C4-2B (cell line): Measurements from ENCODE around the gene KRT14.

Experiments
- H3K27ac ChIP-seq: fragments of 450-650 bp; 2 replicates; pipeline ENCODE4 v1.5.1; 2017
- CTCF ChIP-seq: fragments of 450-650 bp; conservative IDR thresholded peaks from 2 replicates; pipeline ENCODE4 v1.5.1; 2017; ENCODE audit warnings: mild to moderate bottlenecking
- ZFX ChIP-seq: fragments of 450-650 bp; IDR thresholded peaks from 2 replicates; pipeline ENCODE4 v1.6.1; 2017

KRT14 gene

GRCh38 chr17:41561554-41561953, 25.1 kb downstream of the KRT14 start:
- TF ChIP-seq CTCF = no peak
- no peak for TF ChIP-seq ZFX
- H3K27ac ChIP-seq = no peak overlapping the region

GRCh38 chr17:41559548-41559947, 27.1 kb downstream of the KRT14 start:
- TF ChIP-seq CTCF = no peak
- no peak for TF ChIP-seq ZFX
- no peak overlapping the region for H3K27ac ChIP-seq

- H3K27ac ChIP-seq = no peak overlapping the region
- TF ChIP-seq ZFX (no peak), CTCF (no peak)
Measured at GRCh38 chr17:41556931-41557330, 29.8 kb downstream of the KRT14 start.

- TF ChIP-seq CTCF (no peak), ZFX (no peak)
- no peak overlapping the region for H3K27ac ChIP-seq
Measured at GRCh38 chr17:41556306-41556705, 30.4 kb downstream of the KRT14 start.

GRCh38 chr17:41555105-41555887, 31.4 kb downstream of the KRT14 start:
- TF ChIP-seq CTCF = no peak
- TF ChIP-seq ZFX = no peak
- H3K27ac ChIP-seq = peak overlapping the region; percentile 30; the same call in 1 of the 2 replicates

GRCh38 chr17:41553987-41554680, 32.6 kb downstream of the KRT14 start:
- no peak for TF ChIP-seq CTCF
- no peak for TF ChIP-seq ZFX
- H3K27ac ChIP-seq = no peak overlapping the region

GRCh38 chr17:41553176-41553575, 33.5 kb downstream of the KRT14 start:
- no peak overlapping the region for H3K27ac ChIP-seq
- no peak for TF ChIP-seq CTCF
- TF ChIP-seq ZFX = no peak
